ENCODE results near the gene TBL1XR1. TPM values are rescaled to one million over a fixed set of nuclear protein-coding genes. Genes with fewer than 3 reads are reported as not detected.

TBL1XR1 gene
- total RNA-seq, 1 experiment from 2014 or later: 192 TPM

GRCh38 chr3:177137774-177138705 lies 59.2 kb downstream of the TBL1XR1 start:
- in situ Hi-C loops (cut with HindIII; ENCODE audit: low pct_unique_long_range_greater_than_20kb, low sequenced_read_pairs): no loop called here
- DNase-seq (ENCODE audit: low read depth, low spot score) (no peak), ATAC-seq (no peak)
- Histone ChIP-seq H3K27me3 (ENCODE audit: control insufficient read depth, insufficient read depth, low read length) (no peaks in the 10 kb centered on the region), H3K27ac (ENCODE audit: low read length) (no peak overlapping the region), H3K36me3 (ENCODE audit: control insufficient read depth, insufficient read depth, low read length) (no peaks in the 10 kb centered on the region), H3K4me1 (ENCODE audit: control insufficient read depth, insufficient read depth, low read length) (peaks cover 34% of the 10 kb centered on the region), H3K4me3 (ENCODE audit: low read depth in 2 of 2, low read length in 2 of 2) (no peak overlapping the region), H3K9me3 (ENCODE audit: control insufficient read depth, insufficient read depth, low read depth, low read length) (no peaks in the 10 kb centered on the region)
- TF ChIP-seq TCF7L2 (IDR thresholded peaks at IDR 0.05; ENCODE audit: low read depth, low read length) (no peak), POLR2AphosphoS5 (IDR thresholded peaks at IDR 0.05; ENCODE audit: low read depth, low read length) (no peak), CTCF (IDR thresholded peaks at IDR 0.05) (no peak), SIN3A (IDR thresholded peaks at IDR 0.05; ENCODE audit: borderline replicate concordance, insufficient read depth, low read depth, low read length) (no peak), REST (IDR thresholded peaks at IDR 0.05; ENCODE audit: insufficient read depth in 1 of 2, low read depth in 2 of 2, low read length in 1 of 2) (no peak)
- CTCF ChIA-PET: no interaction called here
- POLR2A ChIA-PET: interaction anchor here (0.7 kb wide), 1 partner anchor 10 kb away, joined by 14 read pairs; no protein-coding TSS in a partner anchor
- no TSS peak for BruUV-seq (replicated peaks)
- intact Hi-C loops (cut with micrococcal nuclease; ENCODE audit: unreplicated experiment): no loop called here

GRCh38 chr3:177136741-177137140 lies 60.5 kb downstream of the TBL1XR1 start:
- H3K27ac ChIP-seq (ENCODE audit: low read length): no peak overlapping the region
- ATAC-seq (no peak), DNase-seq (ENCODE audit: low read depth, low spot score) (no peak)
- H3K36me3 ChIP-seq (ENCODE audit: control insufficient read depth, insufficient read depth, low read length): no peaks in the 10 kb centered on the region
- CTCF ChIA-PET: no interaction called here
- POLR2A ChIA-PET: no interaction called here
- H3K4me3 ChIP-seq (ENCODE audit: low read depth in 2 of 2, low read length in 2 of 2): no peak overlapping the region
- no TSS peak for BruUV-seq (replicated peaks)
- H3K27me3 ChIP-seq (ENCODE audit: control insufficient read depth, insufficient read depth, low read length): no peaks in the 10 kb centered on the region
- no peak for TF ChIP-seq TCF7L2 (IDR thresholded peaks at IDR 0.05; ENCODE audit: low read depth, low read length)
- TF ChIP-seq CTCF (IDR thresholded peaks at IDR 0.05): no peak
- no peak for TF ChIP-seq POLR2AphosphoS5 (IDR thresholded peaks at IDR 0.05; ENCODE audit: low read depth, low read length)
- TF ChIP-seq REST (IDR thresholded peaks at IDR 0.05; ENCODE audit: insufficient read depth in 1 of 2, low read depth in 2 of 2, low read length in 1 of 2): no peak
- no peak for TF ChIP-seq SIN3A (IDR thresholded peaks at IDR 0.05; ENCODE audit: borderline replicate concordance, insufficient read depth, low read depth, low read length)
- in situ Hi-C loops (cut with HindIII; ENCODE audit: low pct_unique_long_range_greater_than_20kb, low sequenced_read_pairs) (no loop called here), intact Hi-C loops (cut with micrococcal nuclease; ENCODE audit: unreplicated experiment) (no loop called here)
- H3K4me1 ChIP-seq (ENCODE audit: control insufficient read depth, insufficient read depth, low read length): peaks cover 25% of the 10 kb centered on the region
- no peaks in the 10 kb centered on the region for H3K9me3 ChIP-seq (ENCODE audit: control insufficient read depth, insufficient read depth, low read depth, low read length)

Measured in Panc1 (cell line).